HG03039 (cell line): ENCODE data around the gene WDFY4.

Experiments used
- ATAC-seq: cut with Tn5 transposase; IDR thresholded peaks from one replicate; pipeline ENCODE4 v1.9.1; 2021; ENCODE audit warnings: mild to moderate bottlenecking, moderate library complexity; ENCODE audit not compliant: unreplicated experiment

WDFY4 gene

DNA sequence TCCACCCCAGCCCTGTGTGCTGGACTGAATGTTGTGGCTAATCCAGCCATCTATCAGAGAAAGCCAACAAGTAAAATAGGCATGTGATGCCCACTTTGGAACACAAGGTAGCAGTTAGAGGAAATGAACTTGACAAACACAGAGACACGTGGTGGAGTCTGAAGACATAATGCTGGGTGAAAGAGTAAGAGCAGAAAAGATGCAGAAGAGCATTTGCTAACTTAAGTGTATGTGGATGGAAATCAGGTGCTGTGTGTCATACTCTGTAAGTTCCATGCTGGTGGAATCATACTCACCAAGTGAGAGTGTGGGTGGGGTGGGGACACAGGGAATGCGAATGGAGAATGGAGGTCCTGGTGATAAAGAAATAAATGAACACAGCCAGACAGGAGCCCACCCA is 22.8 kb downstream of the WDFY4 start:
- no peak for ATAC-seq

GRCh38 chr10:48708144-48708543 is 23.5 kb downstream of the WDFY4 start:
- ATAC-seq = no peak

- no peak for ATAC-seq
Measured at GRCh38 chr10:48710647-48711275, 26.1 kb downstream of the WDFY4 start.

- ATAC-seq = no peak
Measured at GRCh38 chr10:48711830-48712229, 27.2 kb downstream of the WDFY4 start.

- ATAC-seq = no peak
Measured at GRCh38 chr10:48714088-48714487, 29.4 kb downstream of the WDFY4 start.

DNA sequence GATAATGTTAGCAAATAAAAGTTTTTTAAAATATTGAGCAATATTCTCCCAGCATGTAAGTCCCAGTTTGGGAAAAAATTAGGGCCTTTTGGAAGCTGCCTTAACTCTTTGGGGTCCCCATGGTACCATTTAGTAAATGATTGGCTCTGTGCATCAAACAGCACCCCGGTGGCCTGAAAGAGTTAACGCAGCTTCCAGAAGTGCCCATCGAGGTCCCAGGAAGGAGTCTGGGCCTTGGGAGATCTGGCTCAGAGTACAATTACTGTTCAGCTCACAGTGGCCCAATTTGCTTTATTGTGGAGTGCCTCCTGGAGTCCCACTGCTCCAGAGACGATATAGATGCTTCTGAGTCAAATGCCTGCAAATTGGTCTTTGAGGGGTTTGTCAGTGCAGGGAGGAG is 31.7 kb downstream of the WDFY4 start:
- no peak for ATAC-seq

DNA sequence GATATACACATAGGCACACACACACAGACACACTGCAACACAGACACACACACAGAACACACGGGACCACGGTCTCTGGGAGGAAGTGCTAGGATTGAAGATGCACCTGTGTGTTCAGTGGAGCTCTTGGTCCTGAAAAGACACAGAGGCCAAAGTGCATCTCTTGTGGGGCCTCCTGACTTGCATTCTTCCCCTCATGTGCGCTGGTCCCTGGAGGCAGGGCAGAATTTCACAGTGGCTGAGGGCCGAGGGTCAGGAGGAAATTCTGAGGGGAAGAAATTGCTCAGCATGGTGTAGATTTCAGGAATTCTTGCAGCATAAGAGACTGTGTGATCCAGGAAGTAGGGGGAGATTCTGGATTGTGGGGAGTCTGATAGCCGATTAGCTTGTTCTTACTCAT is 35.9 kb downstream of the WDFY4 start:
- no peak for ATAC-seq

DNA sequence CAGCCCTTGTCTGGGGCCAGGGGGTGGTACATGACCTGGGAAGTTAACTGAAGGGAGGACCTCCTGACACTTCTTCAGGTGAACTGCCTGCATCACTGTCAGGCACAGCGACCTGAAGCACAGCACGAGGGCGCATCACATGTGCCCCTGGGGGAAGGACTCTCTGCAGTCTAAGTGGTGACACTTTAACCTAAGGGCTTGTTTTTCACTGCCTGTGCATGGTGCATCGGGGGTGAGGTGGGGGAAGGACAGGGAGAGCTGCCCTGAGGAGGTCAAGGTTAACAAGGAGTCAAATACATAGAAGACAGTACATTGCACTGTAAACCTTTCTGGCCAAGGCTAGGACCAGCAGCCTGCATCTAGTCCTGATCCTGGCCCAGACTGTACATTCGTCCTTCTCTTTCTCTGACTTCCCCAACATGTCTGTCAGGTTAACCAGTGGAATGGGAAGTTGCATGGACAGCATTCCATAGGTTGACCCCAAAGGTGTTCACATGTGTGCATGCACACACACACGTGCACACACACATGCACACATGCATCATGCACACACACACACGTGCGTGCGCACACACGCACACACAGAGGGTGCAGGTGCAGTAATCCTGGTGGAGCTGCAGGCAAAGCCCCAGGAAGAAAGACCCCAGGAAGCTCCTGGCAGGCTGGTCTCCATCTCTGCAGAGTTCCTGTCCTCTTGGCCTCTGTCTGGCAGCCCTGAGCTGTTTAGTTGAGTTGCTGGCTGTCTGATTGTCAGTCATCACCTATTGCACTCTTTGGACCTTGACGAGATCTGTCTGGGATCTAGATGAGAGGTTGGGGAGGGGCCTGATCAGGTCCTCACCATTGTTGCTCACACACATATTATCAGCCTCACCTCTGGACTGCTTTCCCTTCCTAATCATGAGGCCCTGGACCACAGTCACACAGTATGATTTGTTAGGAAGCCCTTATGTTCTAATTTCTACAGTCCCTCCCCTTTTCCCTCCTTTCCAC is 37.8 kb downstream of the WDFY4 start:
- no peak for ATAC-seq

GRCh38 chr10:48724127-48724526 is 39.5 kb downstream of the WDFY4 start:
- ATAC-seq = no peak

GRCh38 chr10:48725708-48726107 is 41.0 kb downstream of the WDFY4 start:
- no peak for ATAC-seq

DNA sequence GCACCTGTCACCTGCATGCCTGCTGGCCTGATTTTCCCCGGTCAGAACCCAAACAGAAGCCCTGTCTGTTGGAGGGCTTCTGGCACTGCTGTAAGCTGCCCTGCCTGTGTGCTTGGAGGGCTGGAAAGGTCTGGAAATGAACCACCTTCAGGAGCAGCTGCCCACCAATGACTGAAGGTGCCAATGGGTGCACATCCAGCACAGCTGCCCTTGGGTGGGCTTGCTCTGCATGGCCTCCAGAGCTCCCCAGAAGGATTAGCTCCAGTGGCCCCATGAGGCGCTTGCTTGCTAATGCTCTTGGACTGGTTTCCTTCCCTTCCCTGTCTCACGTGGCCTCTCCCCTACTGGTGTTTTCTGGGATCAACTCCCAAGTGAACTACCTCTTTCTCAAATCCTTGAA is 43.2 kb downstream of the WDFY4 start:
- no peak for ATAC-seq

GRCh38 chr10:48729222-48729621 is 44.5 kb downstream of the WDFY4 start:
- ATAC-seq = no peak

DNA sequence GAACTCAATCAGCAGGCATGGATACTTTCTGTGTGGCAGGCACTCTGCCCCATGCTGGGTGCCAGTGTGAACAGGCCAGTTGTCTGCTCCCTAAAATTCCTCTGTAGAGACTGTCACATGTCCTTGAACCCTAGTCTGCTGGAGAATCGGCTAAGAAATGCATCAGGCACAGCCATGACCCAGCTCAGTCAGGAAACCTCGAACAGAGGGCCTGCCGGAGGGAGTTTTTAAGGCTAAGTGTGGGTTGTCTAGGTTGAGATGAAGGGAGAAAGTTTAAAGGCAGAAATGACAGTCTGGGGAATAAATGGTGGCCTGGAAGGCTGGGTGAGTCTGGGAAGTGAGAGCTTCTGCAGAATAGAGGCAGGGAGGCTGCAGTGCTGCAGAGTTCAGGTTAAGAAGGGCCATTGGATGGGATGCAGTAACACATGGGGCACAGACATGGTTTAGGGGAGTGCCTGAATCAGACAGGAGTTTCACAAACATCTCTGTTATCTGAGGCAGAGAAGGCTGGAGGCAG is 45.3 kb downstream of the WDFY4 start:
- ATAC-seq = no peak

DNA sequence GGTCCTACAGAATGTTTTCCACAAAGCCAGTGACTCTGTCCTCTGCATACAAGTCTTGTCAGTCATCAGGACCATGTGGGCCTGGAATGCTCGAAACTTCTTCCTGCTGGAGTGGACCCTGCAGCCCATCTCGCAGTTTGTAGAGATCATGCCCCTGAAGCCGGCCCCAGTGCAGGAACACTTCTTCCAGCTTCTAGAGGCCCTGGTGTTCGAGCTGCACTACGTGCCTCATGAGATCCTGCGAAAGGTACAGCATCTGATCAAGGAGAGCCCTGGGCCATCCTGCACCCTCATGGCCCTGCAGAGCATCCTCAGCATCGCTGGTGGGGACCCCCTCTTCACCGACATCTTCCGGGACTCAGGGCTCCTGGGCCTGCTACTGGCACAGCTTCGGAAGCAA is 46.5 kb downstream of the WDFY4 start:
- ATAC-seq = no peak

DNA sequence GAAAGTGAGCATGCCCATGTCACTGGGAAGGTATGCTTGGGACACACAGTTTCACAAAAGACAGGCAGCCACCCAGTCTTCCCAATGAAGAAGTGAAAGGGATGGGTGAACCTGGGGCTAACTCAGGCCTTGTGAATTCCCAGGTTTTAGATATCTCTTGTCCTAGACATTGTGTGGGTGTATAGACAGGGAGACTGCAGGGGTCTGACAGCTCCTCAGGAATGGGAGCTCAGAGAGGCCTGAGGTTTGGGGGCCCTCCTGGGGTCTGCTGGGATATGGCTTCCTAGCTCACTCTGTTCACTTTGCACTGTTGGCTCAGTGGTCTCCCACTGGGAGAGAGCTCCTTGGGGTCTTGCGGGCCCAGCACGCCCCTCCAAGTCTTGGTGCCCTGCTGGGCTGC is 47.0 kb downstream of the WDFY4 start:
- ATAC-seq = no peak

DNA sequence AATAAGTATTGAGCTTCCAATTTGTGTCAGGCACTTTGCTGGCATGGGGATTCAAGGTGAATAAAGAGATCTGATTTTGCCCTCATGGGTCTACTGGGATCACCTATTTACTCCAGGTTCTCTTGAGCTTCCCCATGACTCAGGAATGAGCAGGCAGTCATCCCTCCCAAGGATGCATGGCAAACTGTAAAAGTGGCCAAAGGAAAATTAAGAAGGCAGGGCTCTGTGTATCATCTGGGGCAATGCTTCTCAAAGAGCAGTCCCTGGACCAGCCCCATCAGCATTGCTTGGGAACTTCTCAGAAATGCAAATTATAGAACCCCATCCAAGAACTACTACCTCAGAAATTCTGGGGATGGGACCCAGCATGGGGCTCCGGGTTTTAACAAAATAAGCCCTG is 48.7 kb downstream of the WDFY4 start:
- no peak for ATAC-seq

- ATAC-seq = no peak
Measured at GRCh38 chr10:48735836-48736390, 51.2 kb downstream of the WDFY4 start.

DNA sequence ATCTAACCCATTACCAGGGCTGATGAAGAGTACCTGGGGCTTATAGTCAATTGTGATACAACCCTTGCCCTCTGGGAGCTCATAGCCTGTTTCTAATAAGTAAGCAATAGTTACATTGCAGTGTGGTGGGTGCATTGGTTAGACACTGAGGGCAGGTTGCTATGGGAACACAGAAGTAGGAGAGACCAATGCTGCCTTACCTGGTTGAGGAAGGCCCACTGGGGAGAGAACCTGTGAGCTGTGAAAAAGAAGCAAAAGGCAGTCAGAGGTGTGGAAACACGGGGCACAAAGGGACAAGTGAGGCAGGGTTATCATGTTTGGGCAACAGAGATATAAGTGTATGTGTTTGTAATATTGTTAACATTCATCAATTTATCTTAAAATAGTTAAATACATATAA is 51.9 kb downstream of the WDFY4 start:
- no peak for ATAC-seq

GRCh38 chr10:48737886-48738285 is 53.2 kb downstream of the WDFY4 start:
- ATAC-seq = no peak

DNA sequence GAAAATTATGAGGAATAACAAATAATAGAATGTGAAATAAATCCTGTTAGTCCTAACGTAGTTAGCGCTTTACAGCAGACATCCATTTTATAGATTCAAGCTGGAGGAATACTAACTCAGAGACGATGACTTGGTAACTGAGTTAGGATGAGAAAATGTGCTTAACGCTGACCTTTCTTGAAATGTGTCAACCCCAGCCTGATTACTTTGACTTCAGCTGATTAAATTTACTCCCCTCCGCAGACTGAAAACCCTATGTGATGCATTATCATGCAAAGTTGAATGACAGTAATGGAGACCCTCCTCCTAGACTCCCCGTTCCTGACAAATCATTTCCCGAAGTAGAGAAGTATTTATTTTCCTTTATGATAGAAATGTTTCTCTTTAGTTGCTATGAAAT is 54.5 kb downstream of the WDFY4 start:
- ATAC-seq = no peak

DNA sequence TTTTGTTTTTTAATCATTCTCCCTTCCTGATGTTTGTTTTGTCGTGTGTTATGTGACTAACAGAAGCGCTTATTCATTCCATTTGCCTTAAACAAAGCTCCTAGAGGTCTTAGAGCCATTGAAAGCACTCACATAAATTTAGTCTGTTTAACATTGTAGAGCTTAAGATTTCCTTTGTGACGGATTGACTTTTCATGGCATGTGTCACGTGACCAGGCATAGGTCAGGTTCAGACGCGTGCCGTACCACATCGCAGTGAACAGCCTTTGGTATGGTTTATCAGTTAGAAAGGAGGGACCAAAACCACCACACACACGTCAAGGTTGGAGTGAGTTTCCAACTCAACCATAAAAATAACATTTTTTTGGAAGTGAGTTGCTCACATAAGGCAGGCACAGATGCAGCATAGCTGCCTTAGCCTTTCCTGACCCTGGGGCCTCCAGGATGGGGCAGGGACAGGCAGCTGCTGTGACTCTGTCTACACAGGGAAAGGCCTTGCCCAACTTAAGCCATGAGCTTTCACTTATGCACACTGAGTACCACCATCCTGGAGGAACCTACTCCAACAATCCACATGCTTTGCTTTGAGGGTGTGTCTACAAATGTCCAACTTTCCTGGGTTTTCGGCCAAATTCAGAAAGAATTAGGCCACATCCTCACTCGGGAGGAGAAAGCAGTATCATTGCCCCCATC is 55.5 kb downstream of the WDFY4 start:
- ATAC-seq = no peak
